ENCODE results near the gene TJP2. TPM values are rescaled to one million over a fixed set of nuclear protein-coding genes. Genes with fewer than 3 reads are reported as not detected.

TJP2 gene
- total RNA-seq, 2 experiments from 2014 or later, result 6.3 to 8.0 TPM

GRCh38 chr9:69297300-69297980 is 123.4 kb downstream of the TJP2 start:
- no peaks in the 10 kb centered on the region for H3K9me3 ChIP-seq (ENCODE audit: control insufficient read depth in 1 of 2, insufficient read depth in 1 of 2, low read length in 2 of 2)
- intact Hi-C loops (cut with DNase I, micrococcal nuclease), result no loop called here
- DNase-seq, result no peak
- Mint-ChIP-seq H3K4me3 (no peak overlapping the region), H3K36me3 (ENCODE audit: low read depth) (no peaks in the 10 kb centered on the region), H3K27me3 (peaks cover 12% of the 10 kb centered on the region), H3K9me3 (no peaks in the 10 kb centered on the region), H3K27ac (no peak overlapping the region), H3K4me1 (ENCODE audit: low read depth) (no peaks in the 10 kb centered on the region)
- ChIA-PET CTCF (no interaction called here), POLR2A (no interaction called here)
- no peaks in the 10 kb centered on the region for H3K4me1 ChIP-seq (ENCODE audit: insufficient read depth, low read length)
- H3K4me3 ChIP-seq (ENCODE audit: low read length), result no peak overlapping the region
- H3K27me3 ChIP-seq (ENCODE audit: control insufficient read depth in 1 of 2, insufficient read depth in 2 of 2, low read length in 2 of 2), result no peaks in the 10 kb centered on the region
- H3K27ac ChIP-seq (ENCODE audit: low read depth in 1 of 2, low read length in 2 of 2), result no peak overlapping the region
- ATAC-seq (ENCODE audit: poor library complexity), result no peak
- TF ChIP-seq CTCF (IDR thresholded peaks at IDR 0.05), result no peak
- no peaks in the 10 kb centered on the region for H3K36me3 ChIP-seq (ENCODE audit: insufficient read depth, low read length)

- H3K4me1 Mint-ChIP-seq (ENCODE audit: low read depth), result no peaks in the 10 kb centered on the region
- ATAC-seq (ENCODE audit: poor library complexity) (no peak), DNase-seq (no peak)
- Histone ChIP-seq H3K4me3 (ENCODE audit: low read length) (no peak overlapping the region), H3K27ac (ENCODE audit: low read depth in 1 of 2, low read length in 2 of 2) (no peak overlapping the region), H3K9me3 (ENCODE audit: control insufficient read depth in 1 of 2, insufficient read depth in 1 of 2, low read length in 2 of 2) (no peaks in the 10 kb centered on the region), H3K36me3 (ENCODE audit: insufficient read depth, low read length) (no peaks in the 10 kb centered on the region), H3K27me3 (ENCODE audit: control insufficient read depth in 1 of 2, insufficient read depth in 2 of 2, low read length in 2 of 2) (no peaks in the 10 kb centered on the region), H3K4me1 (ENCODE audit: insufficient read depth, low read length) (no peaks in the 10 kb centered on the region)
- no peak for TF ChIP-seq CTCF (IDR thresholded peaks at IDR 0.05)
- intact Hi-C loops (cut with DNase I, micrococcal nuclease), result no loop called here
- ChIA-PET CTCF (no interaction called here), POLR2A (no interaction called here)
- H3K27me3 Mint-ChIP-seq, result peaks cover 6% of the 10 kb centered on the region
- no peaks in the 10 kb centered on the region for H3K9me3 Mint-ChIP-seq
- H3K27ac Mint-ChIP-seq, result no peak overlapping the region
- H3K4me3 Mint-ChIP-seq, result no peak overlapping the region
- H3K36me3 Mint-ChIP-seq (ENCODE audit: low read depth), result no peaks in the 10 kb centered on the region
These were observed 125.2 kb downstream of the TJP2 start for GRCh38 chr9:69299315-69299714.

GRCh38 chr9:69299826-69300225 is 125.7 kb downstream of the TJP2 start:
- POLR2A ChIA-PET, result no interaction called here
- no peaks in the 10 kb centered on the region for H3K36me3 Mint-ChIP-seq (ENCODE audit: low read depth)
- intact Hi-C loops (cut with DNase I, micrococcal nuclease), result no loop called here

More at GRCh38 chr9:69299826-69300225, 125.7 kb downstream of the TJP2 start:
- no peaks in the 10 kb centered on the region for H3K4me1 ChIP-seq (ENCODE audit: insufficient read depth, low read length)
- no peaks in the 10 kb centered on the region for H3K36me3 ChIP-seq (ENCODE audit: insufficient read depth, low read length)
- TF ChIP-seq CTCF (IDR thresholded peaks at IDR 0.05), result no peak
- no peak overlapping the region for H3K27ac Mint-ChIP-seq
- H3K27me3 Mint-ChIP-seq, result peaks cover 7% of the 10 kb centered on the region
- no peaks in the 10 kb centered on the region for H3K9me3 ChIP-seq (ENCODE audit: control insufficient read depth in 1 of 2, insufficient read depth in 1 of 2, low read length in 2 of 2)
- no peaks in the 10 kb centered on the region for H3K9me3 Mint-ChIP-seq
- CTCF ChIA-PET, result no interaction called here
- ATAC-seq (ENCODE audit: poor library complexity) (no peak), DNase-seq (no peak)
- H3K4me3 Mint-ChIP-seq, result no peak overlapping the region
- H3K4me1 Mint-ChIP-seq (ENCODE audit: low read depth), result no peaks in the 10 kb centered on the region
- H3K27ac ChIP-seq (ENCODE audit: low read depth in 1 of 2, low read length in 2 of 2), result no peak overlapping the region
- H3K4me3 ChIP-seq (ENCODE audit: low read length), result no peak overlapping the region
- no peaks in the 10 kb centered on the region for H3K27me3 ChIP-seq (ENCODE audit: control insufficient read depth in 1 of 2, insufficient read depth in 2 of 2, low read length in 2 of 2)
